Esophagus muscularis mucosa (tissue), 3 donors: ENCODE results near the gene APOBR.

Experiments
- CTCF ChIP-seq, 3 experiments: fragments of 200-600 bp in 2 of 3; fragments of 450-650 bp in 1 of 3; sonication (generic) in 2 of 3; IDR thresholded peaks; one replicate each; pipeline ENCODE4 v1.5.1; 2017 to 2019; ENCODE audit warnings: antibody characterized with exemption in 3 of 3, mild to moderate bottlenecking in 2 of 3, moderate library complexity in 1 of 3
- POLR2A ChIP-seq: fragments of 450-650 bp; IDR thresholded peaks from one replicate; pipeline ENCODE4 v1.6.1; 2017; ENCODE audit warnings: antibody characterized with exemption, moderate library complexity, mild to moderate bottlenecking, low read depth
- POLR2AphosphoS5 ChIP-seq, 2 donors: sonication (generic); formaldehyde crosslinking; IDR thresholded peaks; one replicate each; pipeline ENCODE4 v1.6.1; 2017; ENCODE audit warnings: antibody characterized with exemption in 2 of 2

DNA sequence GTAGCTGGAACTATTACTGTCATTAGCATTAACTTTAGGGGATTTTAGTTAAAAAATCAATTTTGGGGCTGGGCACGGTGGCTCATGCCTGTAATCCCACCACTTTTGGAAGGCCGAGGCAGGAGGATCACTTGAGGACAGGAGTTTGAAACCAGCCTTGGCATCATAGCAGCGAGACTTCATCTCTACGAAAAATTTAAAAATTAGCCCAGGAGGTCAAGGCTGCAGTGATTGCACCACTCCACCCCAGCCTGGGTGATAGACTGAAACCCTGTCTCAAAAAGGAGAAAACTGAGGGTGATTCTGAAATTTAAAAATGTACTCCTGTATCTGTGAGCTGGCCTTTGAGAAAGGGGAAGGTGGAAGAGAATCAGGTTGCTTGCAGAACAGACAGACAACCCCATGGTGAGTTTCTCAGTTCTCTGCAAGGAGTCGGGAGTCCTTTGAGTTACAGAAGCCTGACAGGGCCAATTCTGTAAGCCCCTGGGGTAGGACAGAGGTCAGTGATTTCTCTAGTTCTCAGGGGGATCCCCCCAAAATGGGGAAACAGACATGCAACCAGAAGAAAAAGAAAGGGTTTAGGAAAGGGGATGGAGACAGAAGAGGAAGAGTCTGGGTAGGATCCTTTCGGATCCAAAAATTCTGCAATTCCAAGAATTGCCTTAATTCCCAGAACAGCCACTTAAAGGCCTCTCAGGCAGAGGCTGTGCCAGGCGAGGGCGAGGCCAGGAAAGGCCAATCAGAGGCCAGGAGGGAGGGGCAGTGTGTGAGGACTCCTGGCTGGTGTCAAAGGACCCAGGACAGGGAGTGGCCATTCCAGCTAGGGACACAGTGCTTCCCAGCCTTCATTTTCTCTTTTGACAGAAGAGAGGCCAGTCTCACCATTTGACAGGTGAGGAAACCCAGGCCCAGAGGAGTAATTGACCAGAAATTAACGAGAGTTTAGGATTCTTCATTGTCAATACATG lies 37.6 kb downstream of the APOBR start:
- TF ChIP-seq CTCF (IDR thresholded peaks at IDR 0.05) (no peak), POLR2AphosphoS5 (IDR thresholded peaks at IDR 0.05) (peak; percentile 71 to 79), POLR2A (no peak)
